GM06990 (cell line): ENCODE data around the gene PIGT.
A peak's percentile ranks its signal among the peaks of the same experiment; 100 is the strongest.
"Not testable (repeated sequence)": the region's sequence is repeated elsewhere in the genome, so short reads cannot be mapped to it uniquely, and the experiment has no call there.

ENCODE experiments used
- DNase-seq: peaks from one replicate; pipeline ENCODE4 v3.0.0-alpha.2; 2011; ENCODE audit not compliant: insufficient read length; ENCODE audit errors: extremely low read depth
- H3K27me3 ChIP-seq: replicated peaks from 2 replicates; pipeline ENCODE4 v1.6.0; 2011; ENCODE audit warnings: low read length; ENCODE audit not compliant: control insufficient read depth, insufficient read depth
- H3K36me3 ChIP-seq: 2 replicates; pipeline ENCODE4 v1.5.1; 2011; ENCODE audit warnings: low read length; ENCODE audit not compliant: control insufficient read depth, insufficient read depth
- H3K4me3 ChIP-seq: replicated peaks from 2 replicates; pipeline ENCODE4 v1.5.1; 2011; ENCODE audit warnings: low read depth, mild to moderate bottlenecking, control low read depth, low read length
- CTCF ChIP-seq: IDR thresholded peaks from 2 replicates; pipeline ENCODE4 v1.5.1; 2011; ENCODE audit warnings: low read length, control low read depth, mild to moderate bottlenecking, inconsistent platforms; ENCODE audit not compliant: insufficient read depth, poor library complexity, severe bottlenecking

Gene PIGT

DNA sequence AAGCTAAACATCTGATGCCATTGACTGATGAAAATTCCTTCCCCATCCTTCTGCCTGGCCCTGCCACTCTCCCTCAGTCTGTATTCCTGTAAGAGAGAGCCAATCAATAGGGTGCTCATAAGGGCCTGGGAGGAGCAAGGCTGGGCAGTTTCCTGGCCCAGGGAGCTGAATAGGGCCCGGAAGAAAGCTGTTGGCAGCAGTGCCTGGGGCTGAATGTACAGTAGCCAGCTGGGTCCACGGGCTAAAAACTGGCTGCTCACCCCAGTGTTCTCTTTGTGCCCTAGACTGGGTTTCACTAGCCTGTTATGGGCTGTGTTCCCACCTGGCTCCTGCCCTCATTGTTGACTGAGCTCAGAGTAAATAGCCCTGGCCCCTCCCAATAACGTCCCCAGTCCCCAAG, 51.9 kb downstream of the PIGT start:
- no peaks in the 10 kb centered on the region for H3K36me3 ChIP-seq
- no peak for DNase-seq
- no peak overlapping the region for H3K4me3 ChIP-seq
- H3K27me3 ChIP-seq: peaks cover 8% of the 10 kb centered on the region
- no peak for TF ChIP-seq CTCF

DNA sequence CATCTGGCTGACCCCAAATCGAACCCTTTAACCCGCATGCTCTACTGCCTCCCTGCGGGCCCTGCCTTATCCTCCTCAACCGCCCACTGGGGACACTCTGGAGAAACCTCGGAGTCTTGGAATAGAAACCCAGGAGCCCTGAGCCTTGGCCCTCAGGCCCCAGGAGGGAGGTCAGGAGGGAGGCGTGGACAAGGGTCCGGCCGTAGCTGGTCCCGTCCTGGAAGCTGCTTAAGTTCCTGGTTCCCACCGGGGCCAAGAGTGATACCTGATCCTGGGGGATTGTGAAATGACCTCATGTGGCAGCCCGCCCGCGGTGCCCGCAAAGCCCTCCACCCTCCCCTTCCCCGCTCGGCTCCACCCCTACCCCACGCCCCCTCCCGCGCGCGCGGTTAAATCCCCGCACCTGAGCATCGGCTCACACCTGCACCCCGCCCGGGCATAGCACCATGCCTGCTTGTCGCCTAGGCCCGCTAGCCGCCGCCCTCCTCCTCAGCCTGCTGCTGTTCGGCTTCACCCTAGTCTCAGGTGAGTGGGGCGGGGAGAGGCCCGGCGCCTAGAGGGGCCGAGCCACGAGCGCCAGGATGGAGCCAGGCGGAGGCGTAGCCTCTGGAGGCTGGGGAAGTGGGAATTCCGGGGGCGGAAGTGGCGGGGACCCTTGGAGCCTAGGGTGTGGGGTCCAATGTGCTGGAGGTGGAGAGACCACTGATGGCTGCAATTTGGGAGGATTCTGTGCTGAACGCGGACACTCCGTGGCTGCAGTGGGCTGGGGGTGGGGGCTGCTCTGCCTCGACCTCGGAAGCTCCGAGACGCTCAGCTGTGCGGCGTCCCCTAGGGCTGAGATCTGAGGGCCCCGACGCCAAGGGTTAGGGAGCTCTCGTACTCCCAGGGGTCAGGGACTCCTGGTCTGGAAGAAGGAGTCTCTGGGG, 53.7 kb downstream of the PIGT start, which contains the start of gene WFDC2:
TSS of gene WFDC2 (plus strand) at position 418 of the 926 bp plus-strand sequence. CDS start at position 447, 29 bp downstream.
- TF ChIP-seq CTCF: no peak
- Histone ChIP-seq H3K27me3 (peaks cover 5% of the 10 kb centered on the region), H3K36me3 (no peaks in the 10 kb centered on the region), H3K4me3 (no peak within 1 kb of the TSS)
- no peak for DNase-seq

DNA sequence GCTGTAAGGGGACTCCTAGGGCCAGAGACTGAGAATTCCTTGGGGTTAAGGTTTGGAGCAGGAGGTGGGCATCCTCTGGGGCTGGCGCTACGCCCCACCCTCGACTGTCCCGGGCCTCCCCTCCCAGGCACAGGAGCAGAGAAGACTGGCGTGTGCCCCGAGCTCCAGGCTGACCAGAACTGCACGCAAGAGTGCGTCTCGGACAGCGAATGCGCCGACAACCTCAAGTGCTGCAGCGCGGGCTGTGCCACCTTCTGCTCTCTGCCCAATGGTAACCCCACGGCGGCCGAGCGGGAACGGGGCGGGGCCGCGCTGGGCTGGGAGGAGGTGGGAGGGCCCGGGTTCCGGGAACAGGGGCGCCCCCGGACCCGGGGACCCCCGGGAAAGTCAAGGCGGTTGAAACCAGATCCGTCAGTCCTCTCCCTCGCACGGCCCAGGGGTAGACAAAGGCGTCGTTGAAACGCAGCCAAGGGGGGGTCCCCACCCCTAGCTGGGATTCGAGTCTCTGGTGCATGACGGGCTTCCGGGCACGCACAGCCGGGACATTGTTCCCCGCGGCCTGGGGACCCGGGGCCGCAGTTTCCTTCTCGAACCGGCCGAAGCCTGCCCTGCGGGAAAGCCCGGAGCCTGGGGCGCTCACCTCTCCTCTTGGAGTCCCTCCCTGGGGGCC, 54.5 kb downstream of the PIGT start:
- Histone ChIP-seq H3K36me3 (no peaks in the 10 kb centered on the region), H3K4me3 (no peak overlapping the region), H3K27me3 (peaks cover 5% of the 10 kb centered on the region)
- peak; percentile 21 for DNase-seq
- TF ChIP-seq CTCF: no peak

GRCh38 chr20:45470937-45471336, 55.0 kb downstream of the PIGT start:
- H3K4me3 ChIP-seq: no peak overlapping the region
- H3K27me3 ChIP-seq: peaks cover 5% of the 10 kb centered on the region

GRCh38 chr20:45472286-45472685, 56.3 kb downstream of the PIGT start:
- not testable (repeated sequence) for H3K36me3 ChIP-seq, H3K27me3 ChIP-seq, DNase-seq, H3K4me3 ChIP-seq

More at GRCh38 chr20:45470937-45471336, 55.0 kb downstream of the PIGT start:
- no peaks in the 10 kb centered on the region for H3K36me3 ChIP-seq
- TF ChIP-seq CTCF: no peak
- no peak for DNase-seq
